OCI-LY7 (cell line): ENCODE measurements around the gene GABRR2.

Experiments used
- EZH2phosphoT487 ChIP-seq: fragments of 200-600 bp; sonication (generic); IDR thresholded peaks from 2 replicates; pipeline ENCODE4 v1.6.1; 2018; ENCODE audit warnings: low read depth, borderline replicate concordance, mild to moderate bottlenecking, mixed run types, antibody characterized with exemption, low read length, moderate library complexity, mixed read lengths
- TF ChIP-seq, protein P1 (sequence below): fragments of 200-600 bp; sonication (generic); conservative IDR thresholded peaks from 2 replicates; pipeline ENCODE4 v1.5.1; 2014; ENCODE audit warnings: mild to moderate bottlenecking, antibody characterized with exemption, low read length, moderate library complexity, mixed read lengths

DNA sequence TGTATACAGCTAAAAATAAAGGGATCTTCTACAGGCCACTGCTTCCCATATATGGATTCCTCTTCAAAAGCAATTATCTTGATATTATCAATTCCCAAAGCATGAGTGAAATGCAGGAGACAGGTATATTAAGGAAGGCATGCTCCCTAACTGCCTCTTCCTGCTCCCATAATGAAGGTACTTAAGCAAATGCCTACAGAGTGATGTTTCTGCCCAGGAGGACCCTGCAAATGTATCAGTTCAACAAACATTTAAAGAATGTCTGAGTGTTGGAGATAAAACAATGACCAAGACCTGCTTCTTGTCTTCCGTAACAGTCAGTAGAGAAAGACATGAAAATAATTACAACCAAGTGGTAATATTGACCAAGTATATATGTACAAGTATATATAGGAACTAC is 33.3 kb upstream of the GABRR2 start:
- no peak for TF ChIP-seq EZH2phosphoT487
- TF ChIP-seq, protein P1, sequence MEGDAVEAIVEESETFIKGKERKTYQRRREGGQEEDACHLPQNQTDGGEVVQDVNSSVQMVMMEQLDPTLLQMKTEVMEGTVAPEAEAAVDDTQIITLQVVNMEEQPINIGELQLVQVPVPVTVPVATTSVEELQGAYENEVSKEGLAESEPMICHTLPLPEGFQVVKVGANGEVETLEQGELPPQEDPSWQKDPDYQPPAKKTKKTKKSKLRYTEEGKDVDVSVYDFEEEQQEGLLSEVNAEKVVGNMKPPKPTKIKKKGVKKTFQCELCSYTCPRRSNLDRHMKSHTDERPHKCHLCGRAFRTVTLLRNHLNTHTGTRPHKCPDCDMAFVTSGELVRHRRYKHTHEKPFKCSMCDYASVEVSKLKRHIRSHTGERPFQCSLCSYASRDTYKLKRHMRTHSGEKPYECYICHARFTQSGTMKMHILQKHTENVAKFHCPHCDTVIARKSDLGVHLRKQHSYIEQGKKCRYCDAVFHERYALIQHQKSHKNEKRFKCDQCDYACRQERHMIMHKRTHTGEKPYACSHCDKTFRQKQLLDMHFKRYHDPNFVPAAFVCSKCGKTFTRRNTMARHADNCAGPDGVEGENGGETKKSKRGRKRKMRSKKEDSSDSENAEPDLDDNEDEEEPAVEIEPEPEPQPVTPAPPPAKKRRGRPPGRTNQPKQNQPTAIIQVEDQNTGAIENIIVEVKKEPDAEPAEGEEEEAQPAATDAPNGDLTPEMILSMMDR = no peak
